ENCODE results near the gene SRGAP1.

Gene SRGAP1

DNA sequence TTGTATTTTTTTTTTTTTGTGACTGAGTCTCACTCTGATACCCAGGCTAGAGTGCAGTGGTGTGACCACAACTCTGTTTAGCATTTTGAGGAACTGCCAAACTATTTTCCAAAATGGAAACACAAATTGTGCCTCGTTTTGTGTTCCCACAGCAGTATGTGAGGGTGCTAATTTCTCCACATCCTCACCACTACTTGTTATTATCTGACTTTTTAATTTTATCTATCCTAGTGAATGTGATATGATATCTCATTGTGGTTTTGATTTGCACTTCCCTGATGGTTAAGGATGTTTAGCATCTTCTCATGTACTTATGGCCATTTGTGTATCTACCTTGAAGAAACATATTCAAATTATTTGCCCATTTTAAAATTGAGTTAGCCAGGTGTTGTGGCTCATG, 62.4 kb downstream of the SRGAP1 start:
- DNase-seq (ENCODE audit: low spot score): no peak

DNA sequence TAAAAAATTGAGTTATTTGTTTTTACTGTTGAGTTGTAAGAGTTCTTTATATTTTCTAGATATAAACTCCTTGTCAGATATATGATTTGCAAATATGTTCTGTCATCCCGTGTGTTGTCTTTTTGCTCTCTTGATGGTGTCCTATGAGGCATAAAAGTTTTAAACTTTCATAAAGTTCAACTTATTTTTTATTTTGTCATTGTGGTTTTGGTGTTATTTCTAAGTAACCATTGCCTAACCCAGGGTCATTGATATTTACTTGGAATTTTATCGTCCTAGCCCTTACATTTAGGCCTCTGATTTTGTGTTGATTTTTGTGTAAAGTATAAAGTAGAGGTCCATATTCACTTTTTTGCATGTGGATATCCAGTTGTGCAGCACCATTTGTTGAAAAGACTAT, 63.1 kb downstream of the SRGAP1 start:
- no peak for DNase-seq (ENCODE audit: low spot score)

DNA sequence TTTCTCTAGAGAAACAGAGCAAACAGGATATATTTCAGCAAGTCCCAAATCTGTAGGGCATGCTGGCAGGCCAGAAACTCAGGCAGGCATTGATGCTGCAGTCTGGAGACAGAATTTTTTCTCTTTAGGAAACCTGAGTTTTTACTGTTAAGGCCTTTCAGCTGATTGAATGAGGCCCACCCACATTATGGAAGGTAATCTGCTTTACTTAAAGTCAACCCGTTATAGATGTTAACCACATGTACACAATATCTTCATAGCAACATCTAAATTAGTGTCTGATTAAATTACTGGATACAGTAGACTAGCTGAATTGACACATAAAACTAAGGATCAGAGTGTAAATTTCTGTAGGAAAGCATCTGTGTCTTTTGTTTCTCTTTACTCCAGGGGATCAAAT, 65.2 kb downstream of the SRGAP1 start:
- DNase-seq (ENCODE audit: low spot score): no peak

DNA sequence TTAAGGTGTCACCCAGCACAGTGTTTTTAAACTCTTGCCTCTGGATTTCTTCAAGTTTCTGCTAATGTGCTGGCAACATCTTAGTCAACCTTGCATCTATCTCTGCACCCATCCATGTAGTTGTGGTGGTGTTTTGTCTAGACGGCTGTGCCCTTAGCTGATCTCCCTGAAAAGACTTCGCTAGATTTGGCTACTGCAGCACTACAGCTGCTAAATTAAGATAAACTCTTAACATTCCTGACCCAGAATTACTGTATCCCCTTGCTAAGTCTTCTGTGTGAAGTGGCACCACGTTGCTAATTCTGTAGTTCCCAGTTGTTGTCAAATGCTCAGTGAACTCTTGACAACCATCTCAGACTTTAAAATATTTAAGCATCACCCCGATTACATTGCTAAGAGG, 66.8 kb downstream of the SRGAP1 start:
- no peak for DNase-seq (ENCODE audit: low spot score)

DNA sequence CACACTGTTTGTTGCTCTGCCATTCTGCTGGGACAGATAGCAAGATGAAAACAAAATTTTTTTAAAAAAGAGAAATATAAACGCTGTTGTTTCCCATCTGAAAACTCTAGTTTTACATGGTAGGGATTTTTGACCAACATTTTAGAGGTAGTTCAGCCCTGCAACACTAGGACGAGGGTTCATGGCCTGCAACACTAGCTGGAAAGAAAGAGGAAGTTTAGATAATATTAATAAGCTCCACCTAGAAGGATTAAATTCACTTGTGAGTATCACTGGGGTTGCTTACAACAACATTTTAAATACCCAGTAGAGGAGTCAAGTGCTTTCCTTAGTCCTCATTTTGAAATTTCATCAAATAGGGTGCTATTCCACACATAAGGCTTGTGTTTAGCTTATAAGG, 68.2 kb downstream of the SRGAP1 start:
- DNase-seq (ENCODE audit: low spot score): no peak

DNA sequence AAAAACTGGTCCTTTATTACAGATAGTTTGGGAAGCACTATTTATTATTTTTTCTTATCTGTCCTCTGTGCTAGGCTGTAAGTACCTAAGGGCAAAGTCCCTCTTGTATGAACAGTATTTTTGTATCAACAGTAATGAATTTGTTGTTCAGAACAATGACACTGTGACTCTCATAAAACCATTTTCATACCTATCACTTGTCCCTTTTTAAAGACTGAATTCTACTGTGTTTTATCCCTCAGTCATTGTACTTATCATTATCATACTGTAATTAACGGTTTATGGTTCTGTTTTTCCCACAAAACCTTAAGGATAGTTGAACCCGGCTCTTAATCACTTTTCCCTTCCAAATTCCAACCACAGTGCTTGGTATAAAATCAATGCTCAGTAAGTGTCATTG, 69.4 kb downstream of the SRGAP1 start:
- no peak for DNase-seq (ENCODE audit: low spot score)

DNA sequence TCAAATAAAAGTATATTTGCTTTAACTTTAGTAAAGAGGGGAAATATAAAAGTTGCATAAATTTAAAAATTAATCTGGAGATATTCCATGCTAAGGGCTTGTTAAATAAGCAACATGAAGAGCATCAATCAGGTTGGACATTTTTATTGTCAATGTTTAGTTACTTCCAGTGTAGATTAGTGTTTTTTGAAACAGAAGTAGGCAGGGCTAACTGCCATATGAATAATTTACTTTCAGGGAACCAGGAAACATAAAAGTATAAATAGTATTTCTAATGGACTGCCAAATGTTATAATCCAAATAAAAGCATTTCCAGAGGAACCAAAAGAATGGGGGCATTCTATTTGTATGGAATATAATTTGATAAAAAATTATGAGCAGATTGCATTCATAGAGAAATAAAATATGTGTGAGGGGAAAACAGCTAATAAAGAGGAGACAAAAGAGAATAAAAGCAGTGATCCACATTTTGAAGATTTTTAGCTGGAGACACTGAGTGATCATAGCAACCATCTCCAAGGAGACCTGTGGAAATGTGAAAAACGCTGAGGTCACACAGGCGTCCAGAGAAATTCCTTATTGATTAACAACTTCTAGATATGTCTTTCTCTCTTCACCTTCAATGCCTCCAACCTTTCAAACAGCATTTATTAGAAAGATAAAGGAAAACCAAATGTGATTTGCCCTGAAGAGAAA, 70.8 kb downstream of the SRGAP1 start:
- DNase-seq (ENCODE audit: low spot score): no peak

DNA sequence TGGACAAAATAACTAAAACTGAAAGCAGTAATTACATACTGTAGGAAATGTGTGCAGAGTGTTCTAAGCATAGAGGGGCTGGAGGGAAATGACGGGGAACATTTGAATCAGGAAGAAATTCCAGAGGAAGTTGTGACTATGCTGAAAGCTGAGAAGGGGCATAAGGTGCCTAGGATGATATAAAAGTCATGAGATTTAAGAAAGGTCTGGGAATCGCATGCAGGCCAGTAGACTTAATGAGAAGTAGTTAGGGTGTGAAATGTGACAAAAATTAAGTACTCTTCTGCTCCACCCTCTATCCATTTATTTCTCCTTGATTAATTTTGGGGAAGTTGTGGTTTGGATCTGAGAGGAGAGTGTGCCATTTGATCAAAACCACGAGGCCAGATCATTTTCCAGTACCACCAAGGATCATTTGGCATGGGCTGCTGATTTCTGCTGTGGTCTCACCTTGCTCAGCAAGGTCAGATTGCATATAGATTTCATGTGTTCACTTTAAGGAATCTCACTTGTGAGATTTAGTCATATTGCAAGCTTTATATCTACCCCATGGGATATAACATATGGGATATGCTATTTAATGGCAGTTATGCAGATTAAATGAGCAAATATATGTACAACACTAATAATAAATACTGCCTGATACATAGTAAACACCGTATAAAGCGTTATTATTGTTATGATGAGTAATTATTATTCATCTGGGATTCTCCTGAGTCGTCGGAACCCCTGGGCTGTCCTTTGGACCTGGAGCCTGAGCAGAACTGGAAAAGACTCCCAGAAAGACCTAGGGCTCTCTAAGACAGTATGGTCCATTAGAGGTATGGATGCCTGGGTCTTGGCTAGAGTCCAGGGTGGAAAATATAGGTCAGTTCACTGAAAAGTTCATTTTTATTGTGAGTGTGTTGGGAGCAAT, 72.3 kb downstream of the SRGAP1 start:
- DNase-seq (ENCODE audit: low spot score): no peak

DNA sequence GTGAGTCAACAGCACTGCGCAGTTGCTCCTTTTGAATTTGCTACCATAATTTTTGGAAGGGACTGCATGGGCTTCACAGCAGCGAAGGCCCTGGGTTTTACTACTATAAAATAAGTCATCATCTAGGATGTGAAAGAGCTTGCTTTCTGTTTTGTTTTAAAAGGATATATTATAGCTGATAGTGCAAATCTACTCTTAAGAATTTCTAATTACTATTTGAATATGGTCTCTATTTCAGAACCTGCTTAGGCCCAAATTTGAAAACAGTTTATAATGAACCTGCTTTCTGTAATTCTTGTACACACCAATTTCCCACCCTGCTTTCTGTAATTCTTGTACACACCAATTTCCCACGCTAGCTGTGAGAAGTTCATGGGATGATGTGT, 73.0 kb downstream of the SRGAP1 start:
- no peak for DNase-seq (ENCODE audit: low spot score)

DNA sequence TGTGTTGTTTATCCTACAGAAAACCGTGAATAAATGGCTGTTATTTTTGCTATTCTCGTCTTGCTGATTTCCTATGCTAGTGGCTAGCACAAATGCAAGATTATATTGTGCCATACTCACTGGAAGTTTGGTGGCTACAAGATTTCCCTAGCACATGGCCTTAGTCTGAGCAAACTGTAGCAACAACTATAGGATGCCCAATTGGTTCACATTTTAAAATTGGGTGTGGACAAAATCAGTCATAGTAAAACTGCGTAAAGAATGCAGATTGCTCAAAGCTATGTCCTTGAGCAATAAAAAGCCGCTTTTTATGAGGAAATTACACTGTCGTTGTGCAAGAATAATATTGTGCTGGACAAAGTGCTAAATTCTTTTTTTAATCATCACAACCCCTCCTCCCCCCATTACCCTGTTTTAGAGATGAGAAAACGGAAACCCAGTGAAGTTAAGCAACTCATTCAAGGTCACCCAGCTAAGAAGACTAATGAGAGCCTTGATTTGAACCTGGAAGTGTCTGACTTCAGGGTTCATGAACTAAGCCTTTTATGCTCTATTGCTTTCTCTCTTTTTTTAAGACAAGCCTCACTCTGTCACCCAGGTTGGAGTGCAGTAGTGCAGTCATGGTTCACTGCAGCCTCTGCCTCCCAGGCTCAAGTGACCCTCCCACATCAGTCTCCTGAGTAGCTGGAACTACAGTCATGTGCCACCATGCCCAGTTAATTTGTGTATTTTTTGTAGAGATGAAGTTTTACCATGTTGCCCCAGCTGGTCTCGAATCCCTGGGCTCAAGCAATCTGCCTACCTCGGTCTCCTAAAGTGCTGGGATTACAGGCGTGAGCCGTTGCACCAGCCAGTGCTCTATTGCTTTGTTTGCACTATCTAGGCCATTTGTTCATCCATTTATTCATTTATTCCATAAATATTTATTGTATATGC, 73.6 kb downstream of the SRGAP1 start:
- no peak for DNase-seq (ENCODE audit: low spot score)

DNA sequence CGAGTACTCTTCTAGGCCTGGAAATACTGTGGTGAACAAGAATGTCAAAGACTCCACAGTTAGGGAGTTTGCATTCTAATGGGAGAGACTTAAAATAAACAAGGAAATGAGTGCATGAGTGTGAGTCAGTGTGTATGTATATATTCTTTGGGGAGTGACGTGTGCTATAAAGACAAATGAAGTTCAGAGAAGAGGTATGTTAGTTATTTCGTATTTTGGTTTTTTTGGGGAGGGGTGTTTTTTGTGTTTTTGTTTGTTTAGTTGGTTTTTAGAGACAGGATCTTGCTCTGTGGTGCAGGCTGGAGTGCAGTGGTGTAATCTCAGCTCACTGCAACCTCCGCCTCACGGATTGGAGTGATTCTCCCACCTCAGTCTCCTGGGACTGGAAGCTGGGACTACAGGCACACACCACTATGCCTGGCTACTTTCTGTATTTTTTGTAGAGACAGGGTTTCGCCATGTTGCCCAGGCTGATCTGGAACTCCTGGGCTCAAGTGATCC, 74.3 kb downstream of the SRGAP1 start:
- DNase-seq (ENCODE audit: low spot score): no peak

DNA sequence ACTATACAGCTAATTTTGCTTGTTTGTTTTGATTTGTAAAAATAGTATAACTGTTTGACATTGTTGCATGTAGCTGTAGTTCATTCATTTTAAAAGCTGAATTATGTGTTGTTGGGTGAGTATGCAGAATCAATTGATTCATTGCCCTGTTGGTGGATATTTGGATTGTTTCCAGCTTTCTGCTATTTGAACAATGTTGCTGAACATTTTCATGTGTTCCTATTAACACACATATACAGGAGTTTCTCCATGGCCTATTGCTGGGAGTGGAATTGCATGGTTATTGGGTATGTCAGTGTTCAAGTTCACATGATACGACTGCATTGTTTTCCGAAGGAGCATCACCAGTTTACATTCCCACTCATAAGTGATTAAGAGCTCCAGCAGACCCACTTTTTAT, 75.3 kb downstream of the SRGAP1 start:
- DNase-seq (ENCODE audit: low spot score): no peak

DNA sequence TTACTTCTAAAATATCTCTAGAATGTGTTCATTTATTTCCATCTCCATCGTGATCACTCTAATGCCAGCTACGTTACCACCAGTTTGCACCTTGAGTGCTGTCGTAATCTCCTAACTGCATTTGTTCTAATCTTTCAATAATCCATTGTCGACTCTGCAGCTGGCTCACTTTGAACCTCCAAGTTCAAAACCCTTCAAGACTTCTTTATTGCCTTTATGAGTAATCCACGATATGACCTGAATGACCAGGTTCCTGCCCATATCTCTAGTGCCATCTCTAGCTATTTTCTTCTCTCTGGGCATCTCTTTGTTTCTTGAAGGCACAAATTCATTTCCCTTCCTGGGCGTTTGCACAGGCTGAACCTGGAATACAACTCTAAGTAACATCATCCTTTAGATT, 76.7 kb downstream of the SRGAP1 start:
- DNase-seq (ENCODE audit: low spot score): no peak

DNA sequence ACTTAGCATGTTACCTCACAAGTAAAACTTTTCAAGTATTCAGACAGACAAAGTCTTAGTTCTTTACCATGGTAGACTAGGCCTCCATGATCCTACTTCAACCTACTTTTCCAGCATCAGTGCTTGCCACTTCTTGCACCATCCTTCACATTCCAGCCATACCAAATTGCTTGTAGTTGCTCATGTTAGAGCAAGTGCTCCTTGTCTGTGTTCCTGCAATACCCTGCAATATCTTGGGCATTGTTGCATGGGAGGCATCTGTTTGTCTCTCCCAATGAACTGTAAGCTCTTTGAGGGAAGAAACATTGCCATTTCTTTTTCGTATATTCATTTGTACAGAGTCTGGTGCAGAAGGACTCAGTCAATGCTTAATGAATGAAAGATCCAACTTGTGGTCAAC, 78.0 kb downstream of the SRGAP1 start:
- no peak for DNase-seq (ENCODE audit: low spot score)

DNA sequence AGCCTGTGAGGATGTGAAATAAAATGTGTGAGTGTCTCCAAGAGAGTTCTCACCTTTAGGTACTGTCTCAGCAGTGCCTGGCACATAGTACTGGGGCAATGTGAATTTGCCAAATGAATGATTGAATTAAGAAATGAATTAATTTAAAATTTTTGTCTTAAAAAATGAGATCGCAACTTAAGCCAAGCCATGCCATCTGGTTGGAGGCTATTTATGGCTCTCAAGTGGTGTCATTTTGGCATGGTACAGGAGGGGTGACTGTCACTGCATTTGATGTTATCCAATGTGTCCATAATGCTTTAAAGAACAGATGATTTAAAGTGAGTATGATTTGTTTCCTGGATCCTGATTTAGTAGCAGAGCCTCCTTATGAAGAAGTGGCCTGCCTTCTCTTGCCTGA, 80.3 kb downstream of the SRGAP1 start:
- no peak for DNase-seq (ENCODE audit: low spot score)

DNA sequence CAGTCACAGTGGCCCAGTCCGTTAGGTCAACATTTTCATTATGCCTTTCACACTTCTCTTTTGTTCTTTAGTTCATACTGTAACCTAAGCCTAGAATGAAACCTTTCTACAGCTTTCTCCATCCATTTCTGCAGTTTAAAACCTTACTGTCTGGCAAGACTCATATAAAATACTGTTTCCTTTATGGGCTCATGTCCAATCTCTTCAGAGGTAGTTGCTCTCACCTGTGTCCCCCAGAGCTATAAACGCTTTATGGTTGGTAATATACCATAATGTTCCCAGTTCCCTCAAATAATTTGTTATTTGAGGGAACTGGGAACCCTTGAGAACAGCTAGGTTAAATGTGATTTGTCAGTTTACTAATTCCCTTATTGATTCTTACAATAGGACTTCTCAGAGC, 83.0 kb downstream of the SRGAP1 start:
- DNase-seq (ENCODE audit: low spot score): no peak

DNA sequence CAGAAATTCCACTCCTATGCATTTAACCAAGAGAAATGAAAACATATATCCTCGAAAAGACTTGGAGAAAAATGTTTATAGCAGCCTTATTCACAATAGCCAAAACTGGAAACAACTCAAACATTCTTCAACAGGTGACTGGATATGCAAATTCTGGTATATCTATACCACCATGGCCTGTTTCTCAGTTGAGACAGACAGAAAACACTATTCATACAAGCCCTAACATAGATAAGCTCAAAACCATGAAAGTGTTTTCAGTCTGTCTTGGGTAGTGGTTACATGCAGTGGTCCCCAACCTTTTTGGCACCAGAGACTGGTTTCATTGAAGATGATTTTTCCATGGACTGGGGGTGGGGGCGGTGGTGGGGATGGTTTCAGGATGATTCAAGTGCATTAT, 83.8 kb downstream of the SRGAP1 start:
- no peak for DNase-seq (ENCODE audit: low spot score)

DNA sequence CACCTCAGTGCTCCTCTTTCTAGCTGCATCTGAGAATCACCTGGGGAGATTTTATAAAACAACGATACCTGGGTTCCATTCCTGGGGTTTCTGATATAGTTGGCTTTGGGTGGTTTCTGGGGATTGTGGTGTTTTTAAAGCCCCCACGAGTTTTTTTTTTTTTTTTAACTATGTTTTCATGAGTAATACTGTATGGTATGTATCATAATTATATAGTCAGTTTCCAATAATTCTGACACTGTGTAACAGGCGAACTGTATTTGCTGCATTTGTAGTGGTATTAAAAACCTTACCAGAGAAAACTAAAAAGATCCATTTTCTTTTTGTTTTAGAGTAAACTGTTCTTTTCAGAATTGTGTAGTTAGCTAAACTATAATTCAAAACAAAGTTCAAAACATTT, 84.9 kb downstream of the SRGAP1 start:
- DNase-seq (ENCODE audit: low spot score): no peak

DNA sequence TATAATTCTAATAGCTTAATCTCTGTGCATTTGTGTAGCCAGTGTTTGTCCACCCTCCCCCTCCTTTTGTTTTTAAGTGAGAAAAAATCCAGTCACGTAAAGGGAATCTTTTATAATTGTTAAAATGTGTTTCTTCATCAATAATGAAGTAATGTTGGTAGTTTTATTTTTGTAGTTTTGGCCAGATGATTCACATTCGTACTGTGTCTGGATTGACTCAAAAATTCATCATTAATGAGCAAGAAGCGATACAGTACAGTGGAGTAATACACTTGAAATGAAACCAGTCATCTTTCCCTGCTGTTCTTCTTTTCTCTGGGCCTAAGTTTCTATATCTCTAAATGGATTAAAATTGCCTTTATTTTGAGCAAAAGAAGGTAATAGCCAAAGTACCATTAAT, 86.5 kb downstream of the SRGAP1 start:
- no peak for DNase-seq (ENCODE audit: low spot score)

DNA sequence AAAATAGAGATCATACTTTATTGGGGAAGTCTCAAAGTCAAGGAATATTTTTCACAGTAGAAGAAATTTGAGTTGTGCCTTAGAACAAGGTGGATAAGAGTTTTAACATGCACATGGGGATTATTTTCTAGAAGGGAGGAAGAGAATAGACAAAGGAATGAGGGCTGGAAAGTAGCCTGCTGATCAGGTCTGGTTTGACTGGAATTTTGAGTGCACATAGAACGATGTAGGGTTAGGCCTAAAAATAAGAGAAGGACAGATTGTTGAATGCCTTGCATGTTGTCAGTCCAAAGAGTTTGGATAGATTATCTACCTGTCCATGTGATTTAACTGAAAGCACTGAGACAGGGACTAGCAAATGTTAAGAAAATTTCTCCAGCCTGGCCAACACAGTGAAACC, 87.2 kb downstream of the SRGAP1 start:
- no peak for DNase-seq (ENCODE audit: low spot score)

DNA sequence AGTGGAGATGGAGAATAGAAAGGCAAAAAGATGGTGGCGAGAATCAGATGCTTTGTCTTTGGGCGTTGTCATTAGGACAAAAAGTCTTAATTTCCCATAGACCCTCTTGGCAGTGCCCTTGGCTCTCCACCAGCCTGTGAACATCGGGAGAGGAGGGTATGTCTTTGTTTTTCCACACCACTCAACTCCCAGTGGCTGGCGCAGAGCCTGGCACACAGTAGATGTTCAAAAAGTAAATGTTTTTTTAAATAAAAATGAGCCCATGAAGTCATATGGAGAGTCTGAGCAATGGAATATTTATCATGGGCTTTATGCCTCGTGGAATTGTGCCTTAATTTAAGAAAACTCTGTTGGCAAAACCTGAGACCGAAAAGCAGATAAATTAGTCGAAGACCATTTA, 90.4 kb downstream of the SRGAP1 start:
- DNase-seq (ENCODE audit: low spot score): no peak

DNA sequence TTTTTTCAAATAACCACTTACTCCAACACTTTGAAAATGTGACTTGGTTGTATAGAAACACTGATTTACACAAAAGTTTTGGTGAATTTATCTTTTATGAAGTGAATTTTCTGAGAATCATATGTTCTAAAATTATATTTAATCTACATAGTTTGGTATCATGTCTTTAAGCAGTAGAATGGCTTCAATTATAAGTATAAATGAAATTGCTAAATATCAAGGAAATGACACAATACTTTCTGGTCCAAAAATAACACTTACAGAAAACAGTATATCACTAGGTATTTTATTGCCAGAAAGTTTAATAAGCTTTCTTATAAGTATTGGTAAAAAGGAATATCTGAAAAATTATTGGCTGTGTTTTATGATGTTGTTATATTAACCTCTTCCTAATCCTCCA, 90.9 kb downstream of the SRGAP1 start:
- DNase-seq (ENCODE audit: low spot score): no peak
